A549 treated with Mapracorat at 1 μM for 4 hours (cell line): ENCODE data around the gene NDST1. TPM values are rescaled to one million over a fixed set of nuclear protein-coding genes. Genes with fewer than 3 reads are reported as not detected.

ENCODE experiments used
- total RNA-seq: library from RNA; stranded (reverse); fragments of 200-300 nt; extraction: Qiagen RNA extraction; gene quantifications from 5 replicates; pipeline ENCODE4 v1.2.3, GENCODE V29; 2022

Gene NDST1
- total RNA-seq = 46.7 to 70.1 TPM (median 57.6 TPM) in 5 replicates

GRCh38 chr5:150507474-150508276, at the start of gene NDST1:
Gene NDST1 (plus strand): TSS chr5:150508131. CDS start chr5:150521255, 13,124 bp downstream.

Other genes with a start within 250 kb of the NDST1 start
- gene CAMK2A, start 218.4 kb upstream of the NDST1 start, total RNA-seq = 0.75 to 1.0 TPM (median 0.80 TPM) in 5 replicates
- gene ARSI, start 205.2 kb upstream of the NDST1 start, total RNA-seq = 26.6 to 42.1 TPM (median 38.1 TPM) in 5 replicates
- 61.5 to 79.1 TPM (median 76.7 TPM) in 5 replicates for gene TCOF1, start 150.4 kb upstream of the NDST1 start, total RNA-seq
- not detected in 5 replicates for gene CD74, start 95.2 kb upstream of the NDST1 start, total RNA-seq
- 2,893 to 3,030 TPM (median 2,962 TPM) in 5 replicates for gene RPS14, start 58.4 kb upstream of the NDST1 start, total RNA-seq
- gene SYNPO, start 132.5 kb downstream of the NDST1 start, total RNA-seq = 18.9 to 27.2 TPM (median 24.9 TPM) in 5 replicates
- gene MYOZ3, start 153.1 kb downstream of the NDST1 start, total RNA-seq = 0.07 to 0.13 TPM in 2 of 5 replicates, not detected in the others
- 43.0 to 52.8 TPM (median 46.7 TPM) in 5 replicates for gene RBM22, start 192.9 kb downstream of the NDST1 start, total RNA-seq